H1 (cell line): ENCODE results near the gene MSTO1. TPM values are rescaled to one million over a fixed set of nuclear protein-coding genes. Genes with fewer than 3 reads are reported as not detected.
A peak's percentile ranks its signal among the peaks of the same experiment; 100 is the strongest.

ENCODE experiments used
- CTCF ChIA-PET: fragments of 300-600 bp; sonication (Branson Sonifier 250); formaldehyde crosslinking; loops from one replicate; lab custom pipeline; 2021; ENCODE audit not compliant: partially characterized antibody; lab: Charles Lee
- POLR2A ChIA-PET: fragments of 300-600 bp; sonication (Branson Sonifier 250); formaldehyde crosslinking; loops from one replicate; lab custom pipeline; 2021; ENCODE audit warnings: inconsistent platforms; ENCODE audit not compliant: partially characterized antibody; lab: Charles Lee
- DNase-seq, 2 experiments: peaks; one replicate each; pipeline versions ENCODE4 v3.0.0 to v3.0.0-alpha.2; 2010 to 2022; ENCODE audit warnings: low spot score in 2 of 2, low read depth in 1 of 2, mixed read lengths in 1 of 2
- FAIRE-seq: peaks from 2 replicates; lab custom pipeline; 2011; peaks lifted over from hg19 to GRCh38; lab: Jason Lieb, UNC
- H2AFZ ChIP-seq: 2 replicates; pipeline ENCODE4 v1.8.1; 2012; ENCODE audit warnings: low read length, inconsistent platforms
- H2AK5ac ChIP-seq: 2 replicates; pipeline ENCODE4 v1.6.1; 2013; ENCODE audit warnings: low read depth, low read length
- H2BK120ac ChIP-seq: replicated peaks from 2 replicates; pipeline ENCODE3; 2013; ENCODE audit warnings: low read depth, low read length, inconsistent platforms
- H2BK12ac ChIP-seq: 2 replicates; pipeline ENCODE4 v1.6.1; 2013; ENCODE audit warnings: low read depth, low read length
- H2BK15ac ChIP-seq: 2 replicates; pipeline ENCODE4 v1.6.1; 2013; ENCODE audit warnings: low read length
- H2BK20ac ChIP-seq: 2 replicates; pipeline ENCODE4 v1.6.1; 2013; ENCODE audit warnings: low read length
- H2BK5ac ChIP-seq: 2 replicates; pipeline ENCODE4 v1.6.1; 2013; ENCODE audit warnings: low read depth, low read length
- H3K14ac ChIP-seq: 2 replicates; pipeline ENCODE4 v1.6.1; 2013; ENCODE audit warnings: inconsistent platforms; ENCODE audit not compliant: insufficient read length
- H3K18ac ChIP-seq: 2 replicates; pipeline ENCODE4 v1.6.1; 2013; ENCODE audit warnings: low read length; ENCODE audit errors: extremely low read depth
- H3K23ac ChIP-seq: 2 replicates; pipeline ENCODE4 v1.6.1; 2013; ENCODE audit warnings: inconsistent platforms; ENCODE audit not compliant: insufficient read length
- H3K23me2 ChIP-seq: 2 replicates; pipeline ENCODE4 v1.6.1; 2013; ENCODE audit warnings: low read depth, low read length
- H3K27ac ChIP-seq: 2 replicates; pipeline ENCODE4 v1.6.1; 2011; ENCODE audit warnings: low read depth, low read length, inconsistent platforms
- H3K27me3 ChIP-seq, 4 experiments: replicated peaks in 1 of 4; 1 replicate in 1 of 4; 2 replicates in 3 of 4; pipeline versions ENCODE4 v1.6.1 to v1.8.1; 2011 to 2013; ENCODE audit warnings: low read length in 3 of 4, mild to moderate bottlenecking in 3 of 4, inconsistent platforms in 2 of 4, mixed read lengths in 2 of 4, moderate library complexity in 1 of 4; ENCODE audit not compliant: control insufficient read depth in 3 of 4, insufficient read depth in 3 of 4; ENCODE audit errors: extremely low read depth in 1 of 4
- H3K36me3 ChIP-seq, 4 experiments: 2 replicates each; pipeline versions ENCODE4 v1.6.1 to v1.8.1; 2011 to 2013; ENCODE audit warnings: mild to moderate bottlenecking in 4 of 4, low read length in 3 of 4, moderate library complexity in 2 of 4, control low read depth in 1 of 4, inconsistent platforms in 1 of 4; ENCODE audit not compliant: insufficient read depth in 4 of 4, control insufficient read depth in 2 of 4
- H3K4ac ChIP-seq: replicated peaks from 2 replicates; pipeline ENCODE3; 2013; ENCODE audit warnings: low read length, low read depth, mixed read lengths, inconsistent platforms; ENCODE audit not compliant: insufficient read length
- H3K4me1 ChIP-seq, 4 experiments: replicated peaks in 1 of 4; 1 replicate in 1 of 4; 2 replicates in 3 of 4; pipeline versions ENCODE4 v1.6.1 to v1.8.1; 2011 to 2013; ENCODE audit warnings: low read length in 3 of 4, inconsistent platforms in 2 of 4, mixed read lengths in 1 of 4; ENCODE audit not compliant: insufficient read depth in 4 of 4, control insufficient read depth in 3 of 4
- H3K4me2 ChIP-seq, 2 experiments: 2 replicates each; pipeline versions ENCODE4 v1.6.1 to v1.8.1; 2011 to 2013; ENCODE audit warnings: low read depth in 2 of 2, low read length in 2 of 2, control low read depth in 1 of 2, inconsistent platforms in 1 of 2, mild to moderate bottlenecking in 1 of 2; ENCODE audit not compliant: insufficient read depth in 1 of 2
- H3K4me3 ChIP-seq, 4 experiments: fragments of 200-600, 300-600 bp in 1 of 4; sonication (generic), shearing (Covaris generic), sonication (Bioruptor Twin) in 1 of 4; 2 replicates each; pipeline versions ENCODE4 v1.5.1 to v1.8.1; 2011 to 2016; ENCODE audit warnings: low read length in 4 of 4, low read depth in 3 of 4, control low read depth in 2 of 4, inconsistent platforms in 2 of 4, mild to moderate bottlenecking in 2 of 4, mixed read lengths in 1 of 4, moderate library complexity in 1 of 4; ENCODE audit not compliant: insufficient read depth in 2 of 4; ENCODE audit errors: extremely low read depth in 1 of 4
- H3K56ac ChIP-seq: replicated peaks from 2 replicates; pipeline ENCODE3; 2013; ENCODE audit warnings: low read depth, mild to moderate bottlenecking, mixed read lengths, low read length, inconsistent platforms; ENCODE audit not compliant: insufficient read length
- H3K79me1 ChIP-seq: 2 replicates; pipeline ENCODE4 v1.6.1; 2013; ENCODE audit warnings: low read depth, low read length, control low read depth
- H3K79me2 ChIP-seq, 2 experiments: 2 replicates each; pipeline versions ENCODE4 v1.6.1 to v1.8.1; 2012 to 2013; ENCODE audit warnings: low read length in 2 of 2, mild to moderate bottlenecking in 2 of 2, inconsistent platforms in 1 of 2; ENCODE audit not compliant: insufficient read depth in 2 of 2, control insufficient read depth in 1 of 2
- H3K9ac ChIP-seq, 4 experiments: replicated peaks in 1 of 4; 1 replicate in 1 of 4; 2 replicates in 3 of 4; pipeline versions ENCODE4 v1.6.1 to v1.8.1; 2011 to 2013; ENCODE audit warnings: low read depth in 3 of 4, low read length in 3 of 4, control low read depth in 2 of 4, mild to moderate bottlenecking in 2 of 4, moderate library complexity in 2 of 4, inconsistent platforms in 1 of 4; ENCODE audit errors: extremely low read depth in 1 of 4
- H3K9me3 ChIP-seq, 2 experiments: 2 replicates each; pipeline versions ENCODE4 v1.6.1 to v1.8.1; 2012 to 2013; ENCODE audit warnings: mild to moderate bottlenecking in 2 of 2, moderate library complexity in 2 of 2, control low read depth in 1 of 2, inconsistent platforms in 1 of 2, low read depth in 1 of 2, low read length in 1 of 2, mixed read lengths in 1 of 2; ENCODE audit not compliant: insufficient read depth in 2 of 2
- H4K20me1 ChIP-seq, 2 experiments: replicated peaks in 1 of 2; 2 replicates each; pipeline versions ENCODE3 to v1.8.1; 2011 to 2013; ENCODE audit warnings: inconsistent platforms in 2 of 2, low read length in 2 of 2, mild to moderate bottlenecking in 1 of 2; ENCODE audit not compliant: insufficient read depth in 2 of 2, control insufficient read depth in 1 of 2
- H4K5ac ChIP-seq: 2 replicates; pipeline ENCODE4 v1.6.1; 2013; ENCODE audit warnings: low read length, low read depth, mixed read lengths, inconsistent platforms; ENCODE audit not compliant: insufficient read length
- H4K8ac ChIP-seq: 2 replicates; pipeline ENCODE4 v1.8.0; 2013; ENCODE audit warnings: mild to moderate bottlenecking, moderate library complexity, low read length, inconsistent platforms; ENCODE audit not compliant: insufficient read depth; ENCODE audit errors: extremely low read depth
- H4K91ac ChIP-seq: replicated peaks from 2 replicates; pipeline ENCODE3; 2013; ENCODE audit warnings: low read length, mixed read lengths, inconsistent platforms; ENCODE audit not compliant: insufficient read length
- RAD21 ChIP-seq, 2 experiments: IDR thresholded peaks in 1 of 2; conservative IDR thresholded peaks in 1 of 2; 2 replicates each; pipeline ENCODE4 v1.6.1; 2011; ENCODE audit warnings: low read depth in 2 of 2, low read length in 2 of 2, improper control_type of control experiment in 1 of 2, inconsistent platforms in 1 of 2, mild to moderate bottlenecking in 1 of 2, moderate library complexity in 1 of 2
- WGBS, 2 experiments: shearing (Covaris generic) in 1 of 2; methylation state at CpG; one replicate each; pipeline versions ENCODE4 v1.1.6 to v1.1.7; 2013 to 2015; ENCODE audit warnings: low lambda C conversion rate in 2 of 2, mixed read lengths in 2 of 2, inconsistent platforms in 1 of 2, low coverage in 1 of 2, missing lambda C conversion rate in 1 of 2; ENCODE audit not compliant: insufficient replicate concordance in 2 of 2, insufficient coverage in 1 of 2, insufficient read length in 1 of 2; ENCODE audit errors: extremely low coverage in 1 of 2, missing lambda C conversion rate in 1 of 2; 5-methylcytosine and 5-hydroxymethylcytosine counted together
- polyA plus RNA-seq, 7 experiments: library from polyadenylated mRNA; depleted of rRNA in 3 of 7; stranded (reverse) in 5 of 7; unstranded in 2 of 7; fragments of >200 nt in 5 of 7; fragments of 200-250 nt in 2 of 7; gene quantifications; 1 replicate in 5 of 7; 2 replicates in 1 of 7; 4 replicates in 1 of 7; pipeline versions ENCODE4 v1.2.1 to v1.2.3, GENCODE V29; 2011 to 2013; ENCODE audit warnings: missing spikeins in 2 of 7, mixed read lengths in 2 of 7
- total RNA-seq: library from RNA; stranded (reverse); fragmentation: NEBNext Ultra II Directional; extraction: Animal tissue kit (Norgen Biotek cat#: 25700); gene quantifications from 2 replicates; pipeline ENCODE4 v1.2.1, GENCODE V29; 2021
- TF ChIP-seq, protein P1 (sequence below): IDR thresholded peaks from 2 replicates; pipeline ENCODE4 v1.6.1; 2012; ENCODE audit warnings: low read length, inconsistent platforms
- TF ChIP-seq, protein P2 (sequence below), 3 experiments: IDR thresholded peaks; 1 replicate in 2 of 3; 2 replicates in 1 of 3; pipeline versions ENCODE4 v1.5.1 to v1.6.1; 2011; ENCODE audit warnings: low read length in 3 of 3, mild to moderate bottlenecking in 3 of 3, inconsistent platforms in 2 of 3, low read depth in 1 of 3, moderate library complexity in 1 of 3; ENCODE audit not compliant: insufficient read depth in 1 of 3; ENCODE audit errors: control extremely low read depth in 1 of 3

The MSTO1 gene
- total and polyA plus RNA-seq, 2 of the 8 experiments (the other 6 are each of a cell fraction or from before 2014, with no cell fraction given) = 40.5 to 51.0 TPM

DNA sequence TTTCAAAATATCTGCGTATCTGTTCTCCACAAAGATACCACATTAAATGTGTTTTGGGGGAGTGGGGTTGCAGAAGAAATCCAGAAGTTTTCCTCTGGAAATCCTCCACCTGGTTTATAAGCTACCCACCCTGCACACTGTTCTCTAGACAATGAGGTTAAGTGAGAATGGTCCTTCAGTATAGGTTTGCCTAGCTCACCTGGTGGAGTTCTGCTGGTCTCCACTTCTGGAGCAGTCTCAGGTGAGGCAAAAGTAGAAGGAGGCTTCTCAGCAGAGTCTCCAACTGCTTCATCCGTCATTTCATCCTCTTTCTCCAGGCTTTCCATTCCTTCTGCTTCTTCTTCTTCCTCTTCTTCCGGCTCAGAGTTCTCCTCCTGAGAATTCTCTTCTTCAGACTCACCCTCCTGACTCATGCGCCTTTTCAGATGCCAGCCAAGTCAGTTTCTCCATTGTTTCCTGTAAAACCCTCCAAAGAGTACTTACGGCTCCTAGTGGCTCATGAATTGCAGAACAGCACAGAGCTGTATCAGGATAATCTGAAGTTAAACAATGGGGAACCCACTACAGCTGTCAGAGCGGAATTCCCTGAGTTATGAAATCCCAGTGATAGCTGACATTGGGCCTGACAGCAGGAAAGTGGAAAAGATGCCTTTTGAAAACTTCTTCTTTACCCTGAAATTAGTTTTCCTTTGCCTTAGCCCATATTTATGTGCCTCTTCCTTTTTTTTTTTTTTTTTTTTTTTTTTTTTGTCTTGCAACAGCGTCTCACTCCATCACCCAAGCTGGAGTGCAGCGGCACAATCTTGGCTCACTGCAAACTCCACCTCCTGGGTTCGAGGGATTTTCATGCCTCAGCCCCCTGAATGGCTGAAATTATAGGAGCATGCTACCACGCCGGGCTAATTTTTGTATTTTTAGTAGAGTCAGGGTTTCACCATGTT is 38.5 kb downstream of the MSTO1 start:
- no peak overlapping the region for H3K14ac ChIP-seq
- no peaks in the 10 kb centered on the region for H3K4me1 ChIP-seq
- H3K27ac ChIP-seq = no peak overlapping the region
- peak in 1 of 2 experiments; percentile 15 for DNase-seq
- ChIA-PET POLR2A (interaction anchor here (0.6 kb wide), 1 partner anchor 48 kb away, joined by 4 read pairs; no protein-coding TSS in a partner anchor), CTCF (interaction anchor here (0.8 to 1.5 kb wide), 5 partner anchors 41 to 324 kb away, joined by 3 to 4 read pairs (median 3); no protein-coding TSS in a partner anchor)
- H3K9me3 ChIP-seq = peaks cover 7 to 8% of the 10 kb centered on the region in 2 experiments; a peak in 3 of 4 replicates
- H2AFZ ChIP-seq = peak overlapping the region; percentile 91; the same call in 1 of the 2 replicates
- no peaks in the 10 kb centered on the region for H3K27me3 ChIP-seq
- H2AK5ac ChIP-seq = no peak overlapping the region
- H3K4me2 ChIP-seq = no peak overlapping the region
- no peak overlapping the region for H2BK5ac ChIP-seq
- H2BK12ac ChIP-seq = no peak overlapping the region
- H2BK20ac ChIP-seq = no peak overlapping the region
- no peak for FAIRE-seq
- no peaks in the 10 kb centered on the region for H4K20me1 ChIP-seq
- WGBS, 2 experiments = 86% methylated on average over 10 of the region's 11 CpGs; no CpG with 5 or more reads in 1 of the 2 experiments
- no peak overlapping the region for H2BK15ac ChIP-seq
- H3K4ac ChIP-seq = no peak overlapping the region
- no peak overlapping the region for H3K18ac ChIP-seq
- H3K23ac ChIP-seq = no peak overlapping the region
- TF ChIP-seq RAD21 (IDR thresholded peaks at IDR 0.05 in 1 of 2, conservative IDR thresholded peaks at IDR 0.05 in 1 of 2; ENCODE audit: low read depth in 2 of 2, low read length in 2 of 2) = peak; percentile 60 to 63
- TF ChIP-seq, protein P1, sequence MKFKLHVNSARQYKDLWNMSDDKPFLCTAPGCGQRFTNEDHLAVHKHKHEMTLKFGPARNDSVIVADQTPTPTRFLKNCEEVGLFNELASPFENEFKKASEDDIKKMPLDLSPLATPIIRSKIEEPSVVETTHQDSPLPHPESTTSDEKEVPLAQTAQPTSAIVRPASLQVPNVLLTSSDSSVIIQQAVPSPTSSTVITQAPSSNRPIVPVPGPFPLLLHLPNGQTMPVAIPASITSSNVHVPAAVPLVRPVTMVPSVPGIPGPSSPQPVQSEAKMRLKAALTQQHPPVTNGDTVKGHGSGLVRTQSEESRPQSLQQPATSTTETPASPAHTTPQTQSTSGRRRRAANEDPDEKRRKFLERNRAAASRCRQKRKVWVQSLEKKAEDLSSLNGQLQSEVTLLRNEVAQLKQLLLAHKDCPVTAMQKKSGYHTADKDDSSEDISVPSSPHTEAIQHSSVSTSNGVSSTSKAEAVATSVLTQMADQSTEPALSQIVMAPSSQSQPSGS = no peak
- TF ChIP-seq, protein P2, sequence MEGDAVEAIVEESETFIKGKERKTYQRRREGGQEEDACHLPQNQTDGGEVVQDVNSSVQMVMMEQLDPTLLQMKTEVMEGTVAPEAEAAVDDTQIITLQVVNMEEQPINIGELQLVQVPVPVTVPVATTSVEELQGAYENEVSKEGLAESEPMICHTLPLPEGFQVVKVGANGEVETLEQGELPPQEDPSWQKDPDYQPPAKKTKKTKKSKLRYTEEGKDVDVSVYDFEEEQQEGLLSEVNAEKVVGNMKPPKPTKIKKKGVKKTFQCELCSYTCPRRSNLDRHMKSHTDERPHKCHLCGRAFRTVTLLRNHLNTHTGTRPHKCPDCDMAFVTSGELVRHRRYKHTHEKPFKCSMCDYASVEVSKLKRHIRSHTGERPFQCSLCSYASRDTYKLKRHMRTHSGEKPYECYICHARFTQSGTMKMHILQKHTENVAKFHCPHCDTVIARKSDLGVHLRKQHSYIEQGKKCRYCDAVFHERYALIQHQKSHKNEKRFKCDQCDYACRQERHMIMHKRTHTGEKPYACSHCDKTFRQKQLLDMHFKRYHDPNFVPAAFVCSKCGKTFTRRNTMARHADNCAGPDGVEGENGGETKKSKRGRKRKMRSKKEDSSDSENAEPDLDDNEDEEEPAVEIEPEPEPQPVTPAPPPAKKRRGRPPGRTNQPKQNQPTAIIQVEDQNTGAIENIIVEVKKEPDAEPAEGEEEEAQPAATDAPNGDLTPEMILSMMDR (IDR thresholded peaks at IDR 0.05; ENCODE audit: control extremely low read depth in 1 of 3, insufficient read depth in 1 of 3, low read depth in 1 of 3, low read length in 3 of 3) = peak in 2 of 3 experiments; percentile 33; a peak in 2 of 4 replicates
- no peak overlapping the region for H3K9ac ChIP-seq
- no peaks in the 10 kb centered on the region for H3K79me1 ChIP-seq
- no peaks in the 10 kb centered on the region for H3K23me2 ChIP-seq
- H3K36me3 ChIP-seq = no peaks in the 10 kb centered on the region
- no peak overlapping the region for H4K8ac ChIP-seq
- H3K79me2 ChIP-seq = no peaks in the 10 kb centered on the region
- H3K56ac ChIP-seq = no peak overlapping the region
- H2BK120ac ChIP-seq = no peak overlapping the region
- no peak overlapping the region for H4K91ac ChIP-seq
- no peak overlapping the region for H4K5ac ChIP-seq
- H3K4me3 ChIP-seq = no peak overlapping the region
